HG02938 (cell line): ENCODE data around the gene ALK.
A peak's percentile ranks its signal among the peaks of the same experiment; 100 is the strongest.
"Not testable (repeated sequence)": the region's sequence is repeated elsewhere in the genome, so short reads cannot be mapped to it uniquely, and the experiment has no call there.

Experiments used
- ATAC-seq: cut with Tn5 transposase; IDR thresholded peaks from one replicate; pipeline ENCODE4 v1.9.1; 2021; ENCODE audit warnings: mild to moderate bottlenecking, moderate library complexity; ENCODE audit not compliant: unreplicated experiment

The ALK gene

DNA sequence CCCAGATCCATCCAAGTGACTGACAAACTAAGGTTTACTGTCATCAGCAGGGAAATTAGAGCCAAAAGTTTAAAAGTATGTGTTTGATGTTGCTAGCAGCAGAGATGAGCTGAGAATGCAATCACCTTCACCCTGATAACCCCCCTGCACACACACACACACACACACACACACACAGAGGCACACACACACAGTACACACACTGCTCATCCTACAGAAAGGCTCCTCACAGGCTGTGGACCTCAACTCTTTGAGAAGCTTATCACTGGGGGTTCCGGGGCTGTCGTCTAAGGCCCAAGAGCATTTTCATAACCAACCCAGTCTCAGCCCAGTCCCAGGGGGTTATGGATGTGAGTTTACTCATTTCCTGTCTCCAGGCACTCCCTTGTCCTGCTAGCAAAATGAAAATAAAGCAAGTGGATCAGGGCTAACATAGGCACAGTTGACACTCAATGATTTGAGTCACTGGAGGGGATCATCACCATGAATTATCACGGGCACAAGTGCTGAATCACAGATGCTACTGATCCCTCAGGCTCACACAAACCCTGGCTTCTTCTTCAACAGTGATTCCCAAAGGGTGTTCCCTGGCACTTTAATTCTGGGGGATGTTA is 76.6 kb downstream of the ALK start:
- no peak for ATAC-seq

DNA sequence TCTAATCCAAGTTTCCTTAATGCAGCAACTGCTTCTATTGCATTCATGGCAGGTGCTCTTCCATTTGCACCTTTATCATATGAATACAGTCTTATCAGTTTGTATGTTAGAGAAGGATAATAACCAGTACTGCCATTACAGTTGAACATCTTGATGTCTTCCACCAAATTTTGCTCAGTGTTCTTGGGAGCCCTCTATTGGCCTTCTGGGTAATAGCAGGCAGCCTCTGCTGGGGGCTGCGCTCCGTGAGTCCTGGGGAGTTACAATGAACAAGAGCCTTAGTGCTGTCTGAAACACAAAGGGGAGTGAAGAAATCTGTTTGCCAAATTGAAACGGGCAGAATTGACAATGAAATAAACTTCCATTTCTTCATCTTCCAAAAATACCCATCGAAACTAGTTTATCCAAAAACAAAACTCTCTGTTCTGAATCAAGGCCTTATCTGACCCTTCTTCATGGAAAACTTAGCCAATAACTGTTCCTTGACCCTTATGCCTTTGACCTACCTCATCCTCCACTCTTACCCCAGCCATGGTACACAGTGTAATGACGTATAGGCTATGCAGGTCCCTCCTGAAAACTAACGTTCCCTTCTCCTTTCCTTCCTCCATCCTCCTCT is 79.9 kb downstream of the ALK start:
- peak; percentile 52 for ATAC-seq

GRCh38 chr2:29839306-29839705 is 82.1 kb downstream of the ALK start:
- ATAC-seq, result no peak

- no peak for ATAC-seq
These were observed 83.5 kb downstream of the ALK start for GRCh38 chr2:29837925-29838324.

- ATAC-seq, result no peak
These were observed 86.8 kb downstream of the ALK start for GRCh38 chr2:29834624-29835023.

DNA sequence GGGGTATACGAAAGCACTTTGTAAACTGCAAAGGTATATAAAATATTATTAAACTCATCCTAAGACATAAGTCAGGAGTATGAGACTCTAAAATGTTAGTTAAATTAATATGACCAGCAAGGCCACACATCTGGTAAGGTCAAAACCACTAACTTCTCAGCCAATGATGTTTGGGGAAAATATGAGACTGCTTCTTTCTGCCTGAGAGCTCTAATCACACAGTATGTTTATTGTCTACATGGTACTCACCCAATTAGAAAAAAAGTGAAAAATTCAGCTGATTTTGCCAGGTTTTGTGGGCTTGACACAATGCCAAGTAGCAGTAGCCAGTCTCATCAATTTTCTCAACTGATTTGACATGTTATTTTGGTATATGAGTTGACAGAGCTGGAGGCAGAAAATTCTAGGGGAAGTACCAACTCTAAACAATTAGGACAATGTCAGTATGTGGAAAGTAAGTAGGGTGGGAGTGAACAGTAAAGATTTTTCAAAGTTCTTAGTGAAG is 87.3 kb downstream of the ALK start:
- ATAC-seq, result no peak

- ATAC-seq, result no peak
These were observed 89.8 kb downstream of the ALK start for GRCh38 chr2:29831560-29831959.

GRCh38 chr2:29829841-29830240 is 91.5 kb downstream of the ALK start:
- no peak for ATAC-seq

- ATAC-seq, result not testable (repeated sequence)
These were observed 97.2 kb downstream of the ALK start for GRCh38 chr2:29824145-29824544.

GRCh38 chr2:29821591-29821990 is 99.8 kb downstream of the ALK start:
- ATAC-seq, result no peak

- no peak for ATAC-seq
These were observed 101.8 kb downstream of the ALK start for GRCh38 chr2:29819570-29819969.

GRCh38 chr2:29817801-29818680 is 103.3 kb downstream of the ALK start:
- no peak for ATAC-seq

GRCh38 chr2:29817299-29817698 is 104.1 kb downstream of the ALK start:
- no peak for ATAC-seq

DNA sequence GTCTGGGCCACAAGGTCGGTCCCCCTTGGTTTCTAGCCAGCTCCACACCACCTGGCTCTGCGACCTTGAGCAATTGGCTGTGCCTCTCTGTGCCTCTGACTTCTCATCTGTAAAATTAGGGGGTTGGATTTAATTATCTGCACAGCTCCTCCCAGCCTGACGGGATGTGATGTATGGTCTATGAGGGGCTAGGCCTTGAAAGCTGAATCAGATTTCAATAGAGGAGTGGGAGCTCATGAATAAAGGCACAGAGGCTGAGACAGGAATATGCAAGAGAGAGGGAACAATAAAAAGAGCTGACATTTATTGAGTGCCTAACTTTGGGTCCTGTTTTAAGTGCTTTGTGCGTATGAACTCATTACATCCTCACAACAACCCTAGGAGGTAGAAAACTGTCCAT is 104.7 kb downstream of the ALK start:
- ATAC-seq, result no peak

- no peak for ATAC-seq
These were observed 110.0 kb downstream of the ALK start for GRCh38 chr2:29811378-29811777.

- ATAC-seq, result no peak
These were observed 110.4 kb downstream of the ALK start for GRCh38 chr2:29810956-29811355.

- no peak for ATAC-seq
These were observed 113.1 kb downstream of the ALK start for GRCh38 chr2:29808321-29808720.

DNA sequence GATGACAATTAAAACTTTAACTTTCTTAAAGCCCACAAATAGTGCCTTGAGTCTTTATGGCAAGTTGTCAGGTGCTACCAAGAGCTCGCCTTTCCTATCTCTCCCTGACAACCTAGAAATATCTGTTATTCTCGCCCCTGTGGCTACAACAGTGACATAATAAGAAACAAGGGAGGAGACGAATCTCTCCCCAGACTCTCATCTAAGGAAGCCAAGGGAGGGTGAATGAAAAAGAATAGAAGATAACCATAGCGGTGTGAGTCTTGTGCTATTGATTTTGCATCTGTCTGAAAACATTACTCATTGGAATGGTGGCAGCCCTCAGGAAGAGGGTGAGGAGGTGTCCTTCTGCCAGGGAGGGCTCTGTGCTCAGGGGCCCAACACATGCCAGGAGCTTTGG is 114.3 kb downstream of the ALK start:
- no peak for ATAC-seq

GRCh38 chr2:29806461-29806860 is 114.9 kb downstream of the ALK start:
- ATAC-seq, result no peak

- ATAC-seq, result no peak
These were observed 116.7 kb downstream of the ALK start for GRCh38 chr2:29804671-29805070.

DNA sequence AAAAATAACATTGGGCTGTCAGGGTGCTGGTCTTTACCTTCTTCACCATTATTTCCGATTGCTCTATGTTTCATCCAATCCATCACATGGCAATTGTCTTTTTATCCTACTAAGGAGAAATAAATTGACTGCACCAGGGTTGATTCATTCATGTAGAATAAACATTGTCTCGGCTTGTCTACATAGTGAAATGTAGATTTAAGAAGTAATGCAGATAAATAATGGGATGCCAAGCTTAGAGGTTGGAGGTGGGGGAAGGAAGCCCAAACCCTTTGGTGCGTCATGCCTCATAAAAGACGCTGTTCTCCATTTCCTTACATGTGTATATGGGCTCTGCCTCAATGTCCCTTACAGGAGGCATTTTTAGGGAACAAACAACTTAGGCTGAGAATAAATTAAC is 117.8 kb downstream of the ALK start:
- no peak for ATAC-seq

GRCh38 chr2:29802986-29803385 is 118.4 kb downstream of the ALK start:
- no peak for ATAC-seq
